SK-N-SH (cell line): ENCODE results near the gene NRIP3.

Source experiments
- CTCF ChIP-seq: fragments of 200-600 bp; sonication (generic); IDR thresholded peaks from 2 replicates; pipeline ENCODE4 v1.6.1; 2017; ENCODE audit warnings: antibody characterized with exemption, mild to moderate bottlenecking, moderate library complexity
- YY1 ChIP-seq: IDR thresholded peaks from 2 replicates; pipeline ENCODE4 v1.4.0; 2012; ENCODE audit warnings: low read depth, mild to moderate bottlenecking

GRCh38 chr11:9039863-9040262 is 36.1 kb upstream of the NRIP3 start:
- TF ChIP-seq CTCF (no peak), YY1 (no peak)
